Measurements from ENCODE around the gene CCL22. TPM values are rescaled to one million over a fixed set of nuclear protein-coding genes. Genes with fewer than 3 reads are reported as not detected.

Gene CCL22
- total and polyA plus RNA-seq, 4 donors: 0.10 to 0.14 TPM; not detected in 2

- H3K9me3 ChIP-seq (ENCODE audit: control insufficient read depth, insufficient read depth, low read length): no peaks in the 10 kb centered on the region
- H3K4me1 ChIP-seq (ENCODE audit: control insufficient read depth, insufficient read depth, low read length): peaks cover 41% of the 10 kb centered on the region
- no peaks in the 10 kb centered on the region for H3K27me3 ChIP-seq (ENCODE audit: control insufficient read depth, insufficient read depth, low read length)
- no peak overlapping the region for H3K4me3 ChIP-seq (ENCODE audit: low read depth, low read length)
- DNase-seq (ENCODE audit: low read depth in 4 of 6, low spot score in 6 of 6): no peak
- peaks cover 3% of the 10 kb centered on the region for H3K36me3 ChIP-seq (ENCODE audit: control insufficient read depth, insufficient read depth, low read length)
- no peak overlapping the region for H3K27ac ChIP-seq (ENCODE audit: low read depth, low read length)
- WGBS (ENCODE audit: insufficient coverage): 80% methylated on average over 3 of the region's 7 CpGs
These were observed 55.1 kb downstream of the CCL22 start for GRCh38 chr16:57413733-57414132.

Small RNAs within 50 kb of the gene (small RNA-seq; reads per million reads assigned to genes)
- gene AC108081.1 (ENCODE audit: low replicate concordance): not detected

Other genes with a start within 250 kb of the CCL22 start
- gene PSME3IP1, start 172.7 kb upstream of the CCL22 start, total RNA-seq: 10 to 100 TPM; 70.7 to 94.3 TPM
- gene PSME3IP1, start 172.7 kb upstream of the CCL22 start, polyA plus RNA-seq (ENCODE audit: insufficient read length in 2 of 2): 100 to 1,000 TPM; 151 to 172 TPM
- gene RSPRY1, start 172.5 kb upstream of the CCL22 start, total RNA-seq: 10 to 100 TPM; 53.2 to 67.7 TPM
- 10 to 100 TPM; 41.2 to 44.9 TPM for gene RSPRY1, start 172.5 kb upstream of the CCL22 start, polyA plus RNA-seq (ENCODE audit: insufficient read length in 2 of 2)
- gene ARL2BP, start 113.5 kb upstream of the CCL22 start, total RNA-seq: 10 to 100 TPM; 75.1 to 77.9 TPM
- gene ARL2BP, start 113.5 kb upstream of the CCL22 start, polyA plus RNA-seq (ENCODE audit: insufficient read length in 2 of 2): 10 to 100 TPM; 74.7 to 79.3 TPM
- gene PLLP, start 74.1 kb upstream of the CCL22 start, total RNA-seq: 10 to 100 TPM; 19.1 to 20.9 TPM
- gene PLLP, start 74.1 kb upstream of the CCL22 start, polyA plus RNA-seq (ENCODE audit: insufficient read length in 2 of 2): 10 to 100 TPM; 37.6 to 38.1 TPM
- 10 to 100 TPM; 15.5 to 20.1 TPM for gene CX3CL1, start 13.7 kb downstream of the CCL22 start, total RNA-seq
- gene CX3CL1, start 13.7 kb downstream of the CCL22 start, polyA plus RNA-seq (ENCODE audit: insufficient read length in 2 of 2): 10 to 100 TPM; 47.4 to 49.5 TPM
- gene CCL17, start 46.0 kb downstream of the CCL22 start, total RNA-seq: not detected
- gene CCL17, start 46.0 kb downstream of the CCL22 start, polyA plus RNA-seq (ENCODE audit: insufficient read length in 2 of 2): not detected
- gene CIAPIN1, start 88.6 kb downstream of the CCL22 start, total RNA-seq: 10 to 100 TPM; 62.9 to 67.6 TPM
- 100 to 1,000 TPM in 1 of 2 donors, 10 to 100 TPM in 1; 99.2 to 102 TPM for gene CIAPIN1, start 88.6 kb downstream of the CCL22 start, polyA plus RNA-seq (ENCODE audit: insufficient read length in 2 of 2)
- 10 to 100 TPM; 35.2 to 79.2 TPM for gene COQ9, start 88.7 kb downstream of the CCL22 start, total RNA-seq
- gene COQ9, start 88.7 kb downstream of the CCL22 start, polyA plus RNA-seq (ENCODE audit: insufficient read length in 2 of 2): 10 to 100 TPM; 69.2 to 75.6 TPM
- gene POLR2C, start 103.9 kb downstream of the CCL22 start, total RNA-seq: 10 to 100 TPM; 77.6 to 81.8 TPM
- gene POLR2C, start 103.9 kb downstream of the CCL22 start, polyA plus RNA-seq (ENCODE audit: insufficient read length in 2 of 2): 10 to 100 TPM; 60.6 to 70.5 TPM
- gene DOK4, start 127.7 kb downstream of the CCL22 start, total RNA-seq: 10 to 100 TPM; 23.0 to 25.3 TPM
- gene DOK4, start 127.7 kb downstream of the CCL22 start, polyA plus RNA-seq (ENCODE audit: insufficient read length in 2 of 2): 10 to 100 TPM; 61.7 to 62.8 TPM
- gene CCDC102A, start 177.8 kb downstream of the CCL22 start, total RNA-seq: 10 to 100 TPM in 1 of 2 donors, 1 to 10 TPM in 1; 4.4 to 17.7 TPM
- gene CCDC102A, start 177.8 kb downstream of the CCL22 start, polyA plus RNA-seq (ENCODE audit: insufficient read length in 2 of 2): 1 to 10 TPM; 6.7 to 7.2 TPM
- 1 to 10 TPM in 1 of 2 donors, under 1 TPM in 1; 0.44 to 1.2 TPM for gene ADGRG5, start 183.9 kb downstream of the CCL22 start, total RNA-seq
- 1 to 10 TPM; 1.1 to 1.7 TPM for gene ADGRG5, start 183.9 kb downstream of the CCL22 start, polyA plus RNA-seq (ENCODE audit: insufficient read length in 2 of 2)